Endothelial cell of umbilical vein (primary cell): ENCODE measurements around the gene TMEM151A. TPM values are rescaled to one million over a fixed set of nuclear protein-coding genes. Genes with fewer than 3 reads are reported as not detected.

Experiments used
- BruUV-seq: library from RNA; stranded (reverse); fragments of 400-500 nt; replicated peaks from 2 replicates; lab custom pipeline; 2021; lab: Mats Ljungman, UMichigan
- CTCF ChIA-PET: fragments of 300-600, 350-600 bp; sonication (Branson Sonifier 250); formaldehyde crosslinking; loops from one replicate; lab custom pipeline; 2021; ENCODE audit warnings: antibody characterized with exemption, inconsistent platforms; lab: Charles Lee
- POLR2A ChIA-PET: fragments of 300-600, 350-600 bp; sonication (Branson Sonifier 250); formaldehyde crosslinking; loops from one replicate; lab custom pipeline; 2021; ENCODE audit warnings: antibody characterized with exemption, inconsistent platforms; lab: Charles Lee
- DNase-seq: peaks from one replicate; pipeline ENCODE4 v3.0.0-alpha.2; 2011; ENCODE audit warnings: low read depth, low spot score
- FAIRE-seq: peaks from 2 replicates; lab custom pipeline; 2011; peaks lifted over from hg19 to GRCh38; lab: Jason Lieb, UNC
- H2AFZ ChIP-seq: 2 replicates; pipeline ENCODE4 v1.6.0; 2012; ENCODE audit warnings: low read depth, low read length, control low read depth, inconsistent platforms
- H3K27ac ChIP-seq: 2 replicates; pipeline ENCODE4 v1.5.1; 2011; ENCODE audit warnings: low read depth, mild to moderate bottlenecking, control low read depth, low read length, moderate library complexity; ENCODE audit not compliant: insufficient read depth
- H3K27me3 ChIP-seq, 2 experiments: 2 replicates each; pipeline versions ENCODE4 v1.6.0 to v1.6.1; 2011; ENCODE audit warnings: low read length in 2 of 2, mixed read lengths in 1 of 2; ENCODE audit not compliant: control insufficient read depth in 2 of 2, insufficient read depth in 2 of 2
- H3K36me3 ChIP-seq, 2 experiments: 2 replicates in 1 of 2; 3 replicates in 1 of 2; pipeline ENCODE4 v1.5.1; 2011; ENCODE audit warnings: low read length in 2 of 2, mild to moderate bottlenecking in 1 of 2, moderate library complexity in 1 of 2; ENCODE audit not compliant: control insufficient read depth in 2 of 2, insufficient read depth in 2 of 2; ENCODE audit errors: extremely low read depth in 1 of 2
- H3K4me1 ChIP-seq: 3 replicates; pipeline ENCODE4 v1.5.1; 2011; ENCODE audit warnings: mild to moderate bottlenecking, low read length; ENCODE audit not compliant: control insufficient read depth, insufficient read depth; ENCODE audit errors: extremely low read depth
- H3K4me2 ChIP-seq: 2 replicates; pipeline ENCODE4 v1.6.1; 2011; ENCODE audit warnings: low read length, control low read depth, mixed read lengths; ENCODE audit not compliant: insufficient read depth
- H3K4me3 ChIP-seq, 3 experiments: fragments of 200-600 bp in 1 of 3; sonication (generic), shearing (Covaris generic) in 1 of 3; replicated peaks in 1 of 3; 2 replicates each; pipeline ENCODE4 v1.5.1; 2011 to 2016; ENCODE audit warnings: control low read depth in 3 of 3, low read length in 3 of 3, mild to moderate bottlenecking in 2 of 3, inconsistent platforms in 1 of 3, low read depth in 1 of 3, moderate library complexity in 1 of 3; ENCODE audit not compliant: insufficient read depth in 1 of 3
- H3K79me2 ChIP-seq: 2 replicates; pipeline ENCODE4 v1.6.0; 2012; ENCODE audit warnings: low read length, inconsistent platforms; ENCODE audit not compliant: control insufficient read depth, insufficient read depth
- H3K9ac ChIP-seq: replicated peaks from 2 replicates; pipeline ENCODE3; 2011; ENCODE audit warnings: low read length, control low read depth; ENCODE audit not compliant: insufficient read depth; ENCODE audit errors: extremely low read depth
- H3K9me1 ChIP-seq: replicated peaks from 3 replicates; pipeline ENCODE4 v1.6.0; 2011; ENCODE audit warnings: mild to moderate bottlenecking, low read length; ENCODE audit not compliant: control insufficient read depth, insufficient read depth; ENCODE audit errors: extremely low read depth
- H3K9me3 ChIP-seq: replicated peaks from 2 replicates; pipeline ENCODE4 v1.5.1; 2012; ENCODE audit warnings: low read length, inconsistent platforms; ENCODE audit not compliant: control insufficient read depth, insufficient read depth
- H4K20me1 ChIP-seq: replicated peaks from 2 replicates; pipeline ENCODE3; 2011; ENCODE audit warnings: mild to moderate bottlenecking, low read length; ENCODE audit not compliant: control insufficient read depth, insufficient read depth; ENCODE audit errors: extremely low read depth
- EZH2 ChIP-seq: IDR thresholded peaks from 2 replicates; pipeline ENCODE4 v1.6.1; 2012; ENCODE audit warnings: borderline replicate concordance, low read depth, mild to moderate bottlenecking, moderate library complexity, low read length, inconsistent platforms; ENCODE audit not compliant: severe bottlenecking
- FOS ChIP-seq: IDR thresholded peaks from 2 replicates; pipeline ENCODE4 v1.6.1; 2011; ENCODE audit warnings: mild to moderate bottlenecking, low read length, moderate library complexity, borderline replicate concordance; ENCODE audit not compliant: insufficient read depth
- GATA2 ChIP-seq: IDR thresholded peaks from 2 replicates; pipeline ENCODE4 v1.7.0; 2011; ENCODE audit warnings: low read depth, mild to moderate bottlenecking, moderate library complexity, mixed read lengths, low read length; ENCODE audit not compliant: insufficient read length, insufficient read depth
- dilution Hi-C: fragments of 300-500 bp; cut with MboI; formaldehyde crosslinking; loops from one replicate; pipeline ENCODE4 v1.15.0; 2019; ENCODE audit warnings: low sequenced_read_pairs; ENCODE audit not compliant: extremely low pct_ligation_motif_present
- intact Hi-C: fragments of 100-400 bp; cut with micrococcal nuclease; formaldehyde crosslinking; loops from one replicate; pipeline ENCODE4 v1.10.0; 2022
- polyA plus RNA-seq, 4 experiments: library from polyadenylated mRNA; depleted of rRNA in 3 of 4; stranded (reverse) in 3 of 4; unstranded in 1 of 4; fragments of >200 nt; gene quantifications; 2 replicates each; pipeline versions ENCODE4 v1.2.1 to v1.2.3, GENCODE V29; 2011 to 2012; ENCODE audit warnings: missing spikeins in 1 of 4
- total RNA-seq: library from RNA; stranded (reverse); gene quantifications from 2 replicates; pipeline ENCODE4 v1.2.3, GENCODE V29; 2021

Gene TMEM151A
- total and polyA plus RNA-seq, 2 donors (not counting 3 experiments of a cell fraction or from before 2014, with no cell fraction given): not detected

DNA sequence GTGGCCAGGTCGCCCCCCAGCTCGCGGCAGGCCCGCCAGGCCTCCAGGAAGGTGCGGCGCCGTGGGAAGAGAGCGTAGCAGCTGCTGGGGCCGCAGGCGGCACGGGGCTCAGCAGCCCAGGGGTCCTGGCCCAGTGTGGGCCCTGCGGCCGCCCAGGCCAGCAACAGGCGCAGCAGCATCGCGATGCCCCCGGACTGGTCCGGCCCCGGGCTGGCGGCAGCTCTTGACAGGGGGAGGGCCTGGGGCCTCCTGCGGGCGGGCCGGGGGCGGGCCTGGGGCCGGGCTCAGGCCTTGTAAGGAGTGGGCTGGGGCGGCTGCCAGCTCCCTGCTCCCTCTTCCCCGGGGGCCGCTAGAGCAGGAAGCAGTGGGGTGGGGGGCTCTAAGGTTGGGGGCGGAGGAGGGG, 25.2 kb downstream of the TMEM151A start, which contains the start of gene CD248:
CD248 (minus strand) TSS at position 196 of the 403 bp plus-strand sequence; CDS start at position 179, 17 bp downstream.
- Histone ChIP-seq H2AFZ (no peak within 1 kb of the TSS), H3K9me1 (no peaks in the 10 kb centered on the region), H3K4me2 (no peak within 1 kb of the TSS), H3K79me2 (no peaks in the 10 kb centered on the region), H3K4me3 (peak within 1 kb of the TSS in 1 of 3 experiments; percentile 7), H3K9me3 (no peaks in the 10 kb centered on the region), H3K9ac (no peak within 1 kb of the TSS), H3K36me3 (no peaks in the 10 kb centered on the region), H3K4me1 (peaks cover 4% of the 10 kb centered on the region), H4K20me1 (no peaks in the 10 kb centered on the region), H3K27ac (no peak within 1 kb of the TSS), H3K27me3 (peaks cover 5 to 7% of the 10 kb centered on the region in 2 experiments)
- dilution Hi-C loops: no loop called here
- intact Hi-C loops: no loop called here
- TF ChIP-seq EZH2: peak; percentile 74
- TF ChIP-seq GATA2: no peak
- POLR2A ChIA-PET: no interaction called here
- BruUV-seq: no TSS peak
- FAIRE-seq: no peak
- peak; percentile 15 for DNase-seq
- CTCF ChIA-PET: interaction anchor here (0.8 to 9.5 kb wide), 3 partner anchors 10 to 35 kb away, joined by 3 to 225 read pairs (median 5); partner anchors contain the start of gene RIN1

- ChIA-PET POLR2A (no interaction called here), CTCF (interaction anchor here (0.8 to 9.5 kb wide), 3 partner anchors 10 to 35 kb away, joined by 3 to 225 read pairs (median 5); partner anchors contain the start of gene RIN1)
- Histone ChIP-seq H2AFZ (no peak overlapping the region), H3K4me2 (no peak overlapping the region), H3K27me3 (peaks cover 5 to 7% of the 10 kb centered on the region in 2 experiments), H3K9ac (no peak overlapping the region), H3K79me2 (no peaks in the 10 kb centered on the region), H3K4me3 (peak overlapping the region in 1 of 3 experiments; percentile 7), H3K9me3 (no peaks in the 10 kb centered on the region), H4K20me1 (no peaks in the 10 kb centered on the region), H3K9me1 (no peaks in the 10 kb centered on the region), H3K27ac (no peak overlapping the region), H3K36me3 (no peaks in the 10 kb centered on the region), H3K4me1 (peaks cover 2% of the 10 kb centered on the region)
- TF ChIP-seq EZH2: peak; percentile 58
- no peak for TF ChIP-seq FOS
- intact Hi-C loops: no loop called here
- no TSS peak for BruUV-seq
- dilution Hi-C loops: no loop called here
- DNase-seq (peak; percentile 9), FAIRE-seq (no peak)
These were observed 25.6 kb downstream of the TMEM151A start for GRCh38 chr11:66317322-66317722.
